ENCODE data around the gene SGCE. TPM values are rescaled to one million over a fixed set of nuclear protein-coding genes. Genes with fewer than 3 reads are reported as not detected.

Gene SGCE
- total RNA-seq, 2 experiments from 2014 or later = 0.97 to 1.9 TPM

DNA sequence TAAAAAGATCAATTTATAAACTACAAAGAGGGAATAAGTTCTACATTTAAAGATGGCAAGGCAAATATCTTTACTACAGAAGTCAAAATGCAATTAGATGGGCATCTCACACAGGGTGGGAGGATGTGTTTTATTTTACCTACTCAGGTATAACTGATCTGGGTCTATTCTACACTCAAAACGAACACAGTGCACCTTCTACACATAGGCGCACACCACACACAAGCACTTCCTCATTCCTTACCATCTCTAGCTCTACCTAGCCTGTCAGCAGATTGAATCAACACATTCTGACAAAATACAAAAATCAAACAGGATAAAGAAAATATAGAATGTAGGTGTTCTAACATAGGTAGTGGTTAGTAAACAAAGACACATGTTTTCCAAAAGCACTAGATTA, 64.8 kb downstream of the SGCE start:
- Mint-ChIP-seq H3K27me3 (peaks cover 2% of the 10 kb centered on the region), H3K36me3 (no peaks in the 10 kb centered on the region), H3K4me3 (no peak overlapping the region), H3K9me3 (no peaks in the 10 kb centered on the region), H3K4me1 (no peaks in the 10 kb centered on the region), H3K27ac (no peak overlapping the region)
- DNase-seq (no peak), ATAC-seq (ENCODE audit: low read depth) (no peak)
- POLR2A ChIA-PET = no interaction called here

DNA sequence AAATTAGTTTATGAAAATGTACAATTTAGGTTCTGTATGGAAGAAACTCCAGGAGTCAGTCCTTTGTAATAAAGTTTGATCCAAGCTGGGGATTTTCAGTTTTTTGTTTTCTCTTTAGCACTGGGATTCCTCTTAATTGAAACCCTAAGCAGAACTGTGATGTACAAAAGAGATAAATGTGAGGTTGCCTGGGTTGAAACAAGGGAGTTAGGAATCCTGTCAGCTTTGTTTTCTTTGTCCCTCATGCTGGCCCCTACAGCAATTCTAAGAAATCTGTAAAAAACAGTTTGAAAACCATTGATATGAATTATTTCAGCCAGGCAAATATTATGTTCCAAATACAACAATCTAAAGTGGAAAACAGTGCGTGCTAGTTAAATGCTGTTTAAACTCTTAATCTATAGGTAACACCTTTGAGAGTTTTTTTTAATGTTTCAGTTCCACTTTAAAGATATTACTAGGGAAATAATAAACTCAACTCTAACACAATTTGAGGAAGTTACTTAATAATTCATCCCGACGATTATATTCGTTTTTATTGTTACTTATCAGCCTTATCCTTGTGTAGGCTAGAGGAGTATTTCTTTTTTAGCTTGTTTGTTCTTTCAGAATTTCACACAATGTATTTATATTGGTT, 65.3 kb downstream of the SGCE start:
- no peaks in the 10 kb centered on the region for H3K36me3 Mint-ChIP-seq
- peaks cover 2% of the 10 kb centered on the region for H3K27me3 Mint-ChIP-seq
- no peaks in the 10 kb centered on the region for H3K4me1 Mint-ChIP-seq
- no peak overlapping the region for H3K4me3 Mint-ChIP-seq
- POLR2A ChIA-PET = no interaction called here
- no peaks in the 10 kb centered on the region for H3K9me3 Mint-ChIP-seq
- no peak for ATAC-seq (ENCODE audit: low read depth)
- H3K27ac Mint-ChIP-seq = no peak overlapping the region
- DNase-seq = no peak

DNA sequence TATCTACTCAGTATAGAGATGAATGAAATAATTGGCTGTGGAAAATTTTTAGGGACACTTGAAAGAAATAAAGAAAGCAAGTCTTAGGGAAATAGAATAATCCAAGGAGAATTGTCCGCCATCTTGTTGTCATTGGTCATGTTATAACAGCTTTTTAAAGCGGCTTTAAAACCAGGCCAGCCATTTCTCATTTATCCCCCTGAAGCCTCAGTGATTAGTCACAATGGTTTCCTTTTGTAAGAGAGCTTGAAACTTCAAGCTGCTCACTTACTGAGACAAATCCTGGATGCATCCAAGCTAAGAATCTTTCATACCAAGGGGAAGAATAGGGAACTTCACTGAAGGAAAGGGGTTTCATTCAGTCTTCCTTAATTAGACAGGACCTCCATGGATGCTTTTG, 67.9 kb downstream of the SGCE start:
- POLR2A ChIA-PET = no interaction called here
- H3K4me3 Mint-ChIP-seq = no peak overlapping the region
- H3K27ac Mint-ChIP-seq = no peak overlapping the region
- H3K4me1 Mint-ChIP-seq = no peaks in the 10 kb centered on the region
- no peaks in the 10 kb centered on the region for H3K36me3 Mint-ChIP-seq
- ATAC-seq (ENCODE audit: low read depth) (no peak), DNase-seq (no peak)
- peaks cover 2% of the 10 kb centered on the region for H3K27me3 Mint-ChIP-seq
- no peaks in the 10 kb centered on the region for H3K9me3 Mint-ChIP-seq

DNA sequence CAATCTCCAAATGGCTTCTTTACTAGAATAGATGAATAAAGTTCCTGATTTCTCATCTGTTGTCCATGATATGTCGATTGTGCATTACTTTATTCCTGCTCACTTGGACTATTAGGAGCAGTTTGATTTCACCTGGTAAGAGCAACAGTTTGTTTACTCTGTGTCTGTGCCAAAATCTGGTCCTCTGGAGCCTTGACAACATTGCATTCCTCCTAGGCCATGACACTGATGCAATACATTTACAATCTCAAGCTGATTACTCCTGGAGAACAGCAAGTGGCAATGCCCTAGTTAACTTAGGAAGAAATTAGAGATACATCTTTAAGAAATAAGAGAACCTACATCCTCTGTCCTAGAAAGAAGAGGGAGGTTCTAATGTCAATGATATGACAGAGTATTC, 71.8 kb downstream of the SGCE start:
- Mint-ChIP-seq H3K27me3 (no peaks in the 10 kb centered on the region), H3K36me3 (peaks cover 8% of the 10 kb centered on the region), H3K9me3 (no peaks in the 10 kb centered on the region), H3K27ac (no peak overlapping the region), H3K4me1 (no peaks in the 10 kb centered on the region), H3K4me3 (no peak overlapping the region)
- DNase-seq (no peak), ATAC-seq (ENCODE audit: low read depth) (no peak)
- POLR2A ChIA-PET = no interaction called here

DNA sequence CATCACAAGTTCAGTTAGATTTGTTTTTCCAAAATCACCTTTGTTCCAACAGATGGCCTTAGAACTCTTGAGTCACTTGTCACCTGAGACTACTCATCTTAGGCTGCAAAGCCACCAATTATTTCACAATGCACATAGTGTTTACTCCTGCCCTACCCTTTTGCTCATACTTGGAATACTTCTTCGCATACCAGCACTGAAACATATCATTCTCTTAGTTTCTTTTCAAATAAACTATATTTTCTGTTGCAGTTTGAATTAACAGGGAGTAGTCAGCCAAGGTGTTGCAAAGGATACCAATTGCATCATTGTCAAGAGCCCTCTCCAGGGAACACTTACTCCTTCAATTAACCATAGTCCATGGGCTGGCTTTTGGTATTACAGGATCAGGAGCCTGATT, 75.3 kb downstream of the SGCE start:
- POLR2A ChIA-PET = no interaction called here
- DNase-seq (no peak), ATAC-seq (ENCODE audit: low read depth) (no peak)
- no peaks in the 10 kb centered on the region for H3K4me1 Mint-ChIP-seq
- peaks cover 22% of the 10 kb centered on the region for H3K36me3 Mint-ChIP-seq
- no peak overlapping the region for H3K4me3 Mint-ChIP-seq
- peaks cover 5% of the 10 kb centered on the region for H3K9me3 Mint-ChIP-seq
- H3K27me3 Mint-ChIP-seq = no peaks in the 10 kb centered on the region
- H3K27ac Mint-ChIP-seq = no peak overlapping the region

DNA sequence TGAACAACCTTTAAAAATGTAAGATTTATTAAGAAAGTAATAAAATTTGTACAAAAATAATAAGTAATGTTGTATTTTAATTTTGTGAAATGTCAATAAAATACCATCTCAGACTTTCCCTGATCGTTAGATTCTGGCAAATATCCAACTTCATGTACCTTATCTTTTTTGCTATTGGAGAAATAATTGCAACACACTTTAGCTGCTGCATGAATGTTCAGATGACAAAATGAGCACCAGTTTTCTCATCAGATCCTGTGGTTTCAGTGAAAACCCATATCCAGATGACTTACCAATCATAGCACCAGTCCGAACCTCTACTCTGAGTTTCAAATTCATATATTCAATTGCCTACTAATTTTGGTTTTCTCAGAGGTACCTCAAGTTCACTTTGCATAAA, 76.5 kb downstream of the SGCE start:
- no peaks in the 10 kb centered on the region for H3K4me1 Mint-ChIP-seq
- no peak overlapping the region for H3K27ac Mint-ChIP-seq
- H3K4me3 Mint-ChIP-seq = no peak overlapping the region
- peaks cover 10% of the 10 kb centered on the region for H3K9me3 Mint-ChIP-seq
- H3K36me3 Mint-ChIP-seq = peaks cover 29% of the 10 kb centered on the region
- no peaks in the 10 kb centered on the region for H3K27me3 Mint-ChIP-seq
- no peak for DNase-seq
- no peak for ATAC-seq (ENCODE audit: low read depth)
- POLR2A ChIA-PET = no interaction called here

DNA sequence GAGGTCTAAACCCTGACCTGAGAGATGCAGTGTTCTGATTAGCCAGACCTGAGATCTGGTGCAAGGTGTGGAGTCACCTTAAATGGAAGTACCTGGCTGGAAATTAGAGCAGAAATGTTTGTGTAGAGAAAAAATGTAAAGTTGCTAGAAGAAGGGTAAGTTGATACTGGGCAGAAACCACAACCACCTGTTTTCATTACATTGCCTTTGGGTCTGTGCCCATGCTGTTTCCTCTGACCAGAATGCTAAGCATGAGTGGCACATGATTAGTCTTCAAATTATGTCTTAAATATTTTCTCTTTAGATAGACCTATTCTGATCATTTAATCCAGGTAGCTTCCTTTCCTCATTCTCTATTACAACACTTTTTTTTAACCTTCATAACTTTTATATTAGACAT, 77.3 kb downstream of the SGCE start:
- peaks cover 13% of the 10 kb centered on the region for H3K9me3 Mint-ChIP-seq
- no peaks in the 10 kb centered on the region for H3K4me1 Mint-ChIP-seq
- no peak overlapping the region for H3K4me3 Mint-ChIP-seq
- POLR2A ChIA-PET = no interaction called here
- H3K27me3 Mint-ChIP-seq = no peaks in the 10 kb centered on the region
- DNase-seq = no peak
- peaks cover 31% of the 10 kb centered on the region for H3K36me3 Mint-ChIP-seq
- ATAC-seq (ENCODE audit: low read depth) = no peak
- H3K27ac Mint-ChIP-seq = no peak overlapping the region

DNA sequence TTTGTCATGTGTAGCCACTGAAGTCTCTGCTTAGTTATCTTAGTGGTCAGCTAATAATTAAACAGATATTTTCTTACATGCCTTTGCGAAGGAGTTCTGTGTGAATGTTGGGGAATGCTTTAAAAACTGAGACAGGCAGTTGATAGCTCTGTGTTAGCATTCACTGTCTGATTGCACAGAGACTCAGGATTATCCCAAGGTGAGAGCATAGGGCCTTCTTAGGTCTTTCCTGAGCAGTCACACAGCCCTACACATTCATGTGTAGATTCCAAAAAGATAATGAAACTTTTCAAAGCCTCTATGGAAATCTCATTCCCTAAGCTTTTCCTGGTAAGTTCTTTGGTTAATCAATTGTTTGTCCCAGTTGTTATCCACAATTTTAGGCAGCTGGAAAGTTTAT, 78.6 kb downstream of the SGCE start:
- Mint-ChIP-seq H3K9me3 (peaks cover 13% of the 10 kb centered on the region), H3K4me1 (no peaks in the 10 kb centered on the region), H3K4me3 (no peak overlapping the region), H3K27me3 (no peaks in the 10 kb centered on the region), H3K36me3 (peaks cover 35% of the 10 kb centered on the region), H3K27ac (no peak overlapping the region)
- no peak for ATAC-seq (ENCODE audit: low read depth)
- no peak for DNase-seq
- POLR2A ChIA-PET = no interaction called here

DNA sequence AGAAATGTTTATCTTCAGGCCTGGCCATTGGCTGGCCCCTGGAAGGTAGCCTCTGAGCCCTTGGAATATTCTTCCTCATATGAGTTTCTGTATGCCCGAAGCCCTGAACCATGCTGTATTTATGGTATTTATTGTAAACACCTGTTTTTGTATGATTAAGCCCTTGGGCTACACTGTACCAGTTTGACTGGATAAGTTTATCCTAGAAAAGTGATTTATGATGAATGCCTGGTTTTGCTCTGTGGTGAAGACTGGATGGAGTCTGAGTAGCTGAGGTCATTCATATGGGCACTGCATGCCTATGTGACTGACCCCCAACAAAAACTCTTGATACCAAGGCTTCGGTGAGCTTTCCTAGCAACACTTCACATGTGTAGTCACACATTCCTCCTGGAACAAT, 79.6 kb downstream of the SGCE start:
- peaks cover 37% of the 10 kb centered on the region for H3K36me3 Mint-ChIP-seq

DNA sequence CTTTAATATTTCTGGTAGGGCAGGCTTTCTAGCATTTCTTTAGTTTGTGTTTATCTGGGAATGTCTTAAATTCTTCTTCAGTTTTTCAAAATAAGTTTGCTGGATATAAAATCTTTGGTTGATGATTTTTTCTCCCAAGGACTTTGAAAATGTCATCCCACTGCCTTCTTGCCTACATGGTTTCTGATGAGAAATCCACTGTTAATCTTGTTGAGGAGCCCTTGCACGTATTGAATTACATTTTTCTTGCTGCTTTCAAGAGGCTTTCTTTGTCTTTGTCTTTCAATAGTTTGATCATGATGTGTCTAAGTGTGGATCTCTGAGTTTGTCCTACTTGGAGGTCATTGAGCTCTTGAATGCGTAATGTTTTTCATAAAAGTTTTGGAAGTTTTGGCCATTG, 80.3 kb downstream of the SGCE start:
- Mint-ChIP-seq H3K27me3 (no peaks in the 10 kb centered on the region), H3K4me1 (no peaks in the 10 kb centered on the region), H3K4me3 (no peak overlapping the region), H3K36me3 (peaks cover 41% of the 10 kb centered on the region), H3K9me3 (peaks cover 13% of the 10 kb centered on the region), H3K27ac (no peak overlapping the region)
- ATAC-seq (ENCODE audit: low read depth) = no peak
- DNase-seq = no peak
- POLR2A ChIA-PET = no interaction called here

More for the DNA sequence above, 79.6 kb downstream of the SGCE start:
- H3K4me3 Mint-ChIP-seq = no peak overlapping the region
- H3K27me3 Mint-ChIP-seq = no peaks in the 10 kb centered on the region
- no peaks in the 10 kb centered on the region for H3K4me1 Mint-ChIP-seq
- DNase-seq (no peak), ATAC-seq (ENCODE audit: low read depth) (no peak)
- POLR2A ChIA-PET = no interaction called here
- peaks cover 13% of the 10 kb centered on the region for H3K9me3 Mint-ChIP-seq
- H3K27ac Mint-ChIP-seq = no peak overlapping the region

DNA sequence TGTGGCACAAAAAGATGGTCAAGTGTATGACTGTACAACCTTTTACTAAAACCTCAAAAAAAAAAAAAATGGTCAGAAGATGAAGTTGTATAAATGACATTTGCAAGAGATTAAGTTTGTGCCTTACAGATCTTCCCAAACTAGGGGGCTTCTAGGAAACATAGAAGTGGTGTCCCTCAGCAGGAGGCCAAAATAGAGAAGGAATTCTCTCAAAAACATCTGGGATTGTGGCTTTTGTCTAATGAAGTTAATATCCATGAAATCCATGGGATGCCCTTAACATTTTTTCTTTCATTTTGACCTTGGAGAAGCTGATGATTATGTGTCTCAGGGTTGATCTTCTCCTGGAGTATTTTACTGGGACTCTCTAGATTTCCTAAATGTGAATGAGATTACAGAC, 84.1 kb downstream of the SGCE start:
- H3K36me3 Mint-ChIP-seq = peaks cover 29% of the 10 kb centered on the region
- no peak overlapping the region for H3K4me3 Mint-ChIP-seq
- H3K4me1 Mint-ChIP-seq = no peaks in the 10 kb centered on the region
- no peak overlapping the region for H3K27ac Mint-ChIP-seq
- peaks cover 15% of the 10 kb centered on the region for H3K9me3 Mint-ChIP-seq
- DNase-seq (no peak), ATAC-seq (ENCODE audit: low read depth) (no peak)
- no peaks in the 10 kb centered on the region for H3K27me3 Mint-ChIP-seq
- POLR2A ChIA-PET = no interaction called here

DNA sequence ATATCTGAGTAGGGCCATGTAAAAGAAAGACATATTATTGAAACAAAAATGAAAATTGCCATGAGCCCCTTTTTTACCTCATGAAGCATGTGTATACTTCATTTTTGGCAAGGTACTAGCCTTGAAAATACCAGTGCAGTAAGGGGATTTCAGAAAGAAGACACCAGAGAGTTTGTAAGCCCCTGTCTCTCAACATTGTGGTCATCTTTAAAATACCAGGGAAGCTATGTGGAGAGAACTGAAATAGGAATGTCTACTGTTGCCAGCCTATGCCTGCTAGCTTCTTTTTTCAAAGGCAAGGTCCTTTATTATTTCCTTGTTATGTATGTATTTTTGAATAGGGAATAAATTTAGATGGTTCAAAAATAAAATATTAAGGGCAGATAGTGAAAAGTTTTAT, 88.5 kb downstream of the SGCE start:
- Mint-ChIP-seq H3K9me3 (peaks cover 1% of the 10 kb centered on the region), H3K27me3 (no peaks in the 10 kb centered on the region)
- DNase-seq = no peak

DNA sequence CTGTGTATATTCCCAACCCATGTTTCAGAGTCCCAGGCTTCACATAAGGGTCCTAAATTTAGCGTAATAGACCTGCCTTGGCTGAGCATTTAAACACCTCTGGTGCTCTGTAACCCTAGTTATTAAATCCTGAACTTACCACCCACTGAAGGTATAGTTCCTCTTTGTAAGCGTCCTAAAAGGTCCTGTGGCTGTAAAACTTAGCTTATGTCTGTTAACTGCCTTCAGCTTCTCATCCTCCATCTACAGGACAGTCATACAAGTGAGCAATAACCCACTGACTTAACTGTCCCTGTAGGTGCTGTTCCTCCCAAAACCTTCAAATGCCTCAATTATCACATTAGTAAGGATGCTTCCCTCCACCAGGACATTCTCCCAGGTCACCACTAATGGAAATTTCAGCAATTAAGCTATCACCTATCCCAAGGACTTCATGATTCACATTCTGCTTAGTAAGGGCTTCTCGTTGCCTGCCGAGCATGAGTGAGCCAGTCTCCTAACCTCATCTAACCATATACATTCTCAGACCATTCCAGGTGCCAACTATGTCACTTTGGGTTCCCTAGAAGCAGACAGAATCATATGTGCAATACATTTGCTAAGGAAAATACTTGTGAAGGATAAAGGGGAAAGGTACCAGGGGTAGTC, 90.6 kb downstream of the SGCE start:
- Mint-ChIP-seq H3K36me3 (no peaks in the 10 kb centered on the region), H3K4me1 (no peaks in the 10 kb centered on the region), H3K27me3 (no peaks in the 10 kb centered on the region), H3K4me3 (no peak overlapping the region), H3K27ac (no peak overlapping the region), H3K9me3 (peaks cover 1% of the 10 kb centered on the region)
- POLR2A ChIA-PET = interaction anchor here (0.7 kb wide), 1 partner anchor 9 kb away, joined by 4 read pairs; no protein-coding TSS in a partner anchor
- DNase-seq (no peak), ATAC-seq (ENCODE audit: low read depth) (no peak)

More for the DNA sequence above, 88.5 kb downstream of the SGCE start:
- Mint-ChIP-seq H3K4me1 (no peaks in the 10 kb centered on the region), H3K36me3 (peaks cover 7% of the 10 kb centered on the region), H3K4me3 (no peak overlapping the region), H3K27ac (no peak overlapping the region)
- POLR2A ChIA-PET = no interaction called here
- ATAC-seq (ENCODE audit: low read depth) = no peak

DNA sequence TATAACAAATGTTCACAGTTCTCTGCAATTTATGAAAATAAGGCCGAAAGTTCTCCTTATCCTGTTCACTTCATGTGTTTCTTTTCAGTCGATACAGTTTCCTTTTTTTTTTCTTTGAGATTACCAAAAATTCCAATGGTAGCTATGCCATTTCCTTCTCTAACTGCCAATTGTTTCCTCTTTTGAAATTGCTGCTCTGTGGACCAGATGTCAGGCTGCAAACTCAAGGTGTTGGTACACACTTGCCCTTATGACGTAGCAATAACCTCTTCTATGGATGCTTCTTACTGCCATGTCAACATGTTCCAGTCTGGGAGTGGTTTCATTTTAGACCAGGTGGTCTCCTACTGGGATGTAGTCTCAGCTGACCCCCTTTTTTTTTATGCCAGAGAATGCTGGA, 93.4 kb downstream of the SGCE start:
- Mint-ChIP-seq H3K4me3 (no peak overlapping the region), H3K9me3 (no peaks in the 10 kb centered on the region), H3K27me3 (no peaks in the 10 kb centered on the region), H3K27ac (no peak overlapping the region), H3K4me1 (no peaks in the 10 kb centered on the region), H3K36me3 (peaks cover 3% of the 10 kb centered on the region)
- DNase-seq (no peak), ATAC-seq (ENCODE audit: low read depth) (no peak)
- POLR2A ChIA-PET = no interaction called here
